ENCODE data around the gene KRTAP12-4.
"Not testable (repeated sequence)": the region's sequence is repeated elsewhere in the genome, so short reads cannot be mapped to it uniquely, and the experiment has no call there.

- not testable (repeated sequence) for TF ChIP-seq EP300, CTCF, POLR2AphosphoS5, POLR2A (IDR thresholded peaks at IDR 0.05)
Observed at GRCh38 chr21:44638506-44639330, 15.7 kb downstream of the KRTAP12-4 start.
